Activated B cell treated with CpG ODN at 0.5 μM for 24 hours (primary cell): ENCODE data around the gene FGL2. TPM values are rescaled to one million over a fixed set of nuclear protein-coding genes. Genes with fewer than 3 reads are reported as not detected.
"Not testable (repeated sequence)": the region's sequence is repeated elsewhere in the genome, so short reads cannot be mapped to it uniquely, and the experiment has no call there.

Experiments used
- ATAC-seq: fragments of 200-7000 bp; cut with Tn5 transposase; one replicate; pipeline ENCODE4 v1.10.0; 2021; ENCODE audit warnings: low read depth, mild to moderate bottlenecking, moderate library complexity
- CTCF ChIA-PET: fragments of 350-600 bp; sonication (Branson Sonifier 250); formaldehyde crosslinking; loops from one replicate; lab custom pipeline; 2021; ENCODE audit warnings: antibody characterized with exemption; lab: Charles Lee
- POLR2A ChIA-PET: fragments of 350-600 bp; sonication (Branson Sonifier 250); formaldehyde crosslinking; loops from one replicate; lab custom pipeline; 2021; ENCODE audit warnings: antibody characterized with exemption; lab: Charles Lee
- DNase-seq: peaks from one replicate; pipeline ENCODE4 v3.0.0; 2022
- H3K27ac Mint-ChIP-seq: one replicate; pipeline ENCODE4 v1.8.0; 2020; ENCODE audit warnings: mixed read lengths
- H3K27me3 Mint-ChIP-seq: one replicate; pipeline ENCODE4 v1.8.0; 2021; ENCODE audit warnings: mixed read lengths
- H3K36me3 Mint-ChIP-seq: one replicate; pipeline ENCODE4 v1.8.0; 2021; ENCODE audit warnings: low read depth, mixed read lengths
- H3K4me1 Mint-ChIP-seq: one replicate; pipeline ENCODE4 v1.8.0; 2021; ENCODE audit warnings: mixed read lengths
- H3K4me3 Mint-ChIP-seq: one replicate; pipeline ENCODE4 v1.8.0; 2020; ENCODE audit warnings: mild to moderate bottlenecking, mixed read lengths
- H3K9me3 Mint-ChIP-seq: one replicate; pipeline ENCODE4 v1.8.0; 2020; ENCODE audit warnings: mixed read lengths
- CTCF ChIP-seq: fragments of 200-600 bp; IDR thresholded peaks from one replicate; pipeline ENCODE4 v1.8.0; 2022; ENCODE audit warnings: antibody characterized with exemption, mild to moderate bottlenecking
- intact Hi-C: fragments of 100-400 bp; cut with micrococcal nuclease; formaldehyde crosslinking; loops from one replicate; pipeline ENCODE4 v1.15.1; 2024
- total RNA-seq: library from RNA; stranded (reverse); gene quantifications from 2 replicates; pipeline ENCODE4 v1.2.3, GENCODE V29; 2022

Gene FGL2
- total RNA-seq, 1 donor from 2014 or later, result 5.7 TPM

- DNase-seq (no peak), ATAC-seq (peak; percentile 37)
- Mint-ChIP-seq H3K27ac (peak overlapping the region; percentile 28), H3K27me3 (no peaks in the 10 kb centered on the region), H3K9me3 (no peaks in the 10 kb centered on the region), H3K4me3 (no peak overlapping the region), H3K36me3 (peaks cover 6% of the 10 kb centered on the region), H3K4me1 (peaks cover 12% of the 10 kb centered on the region)
- intact Hi-C loops, result no loop called here
- ChIA-PET POLR2A (no interaction called here), CTCF (interaction anchor here (1.8 to 2.3 kb wide), 2 partner anchors 8 to 93 kb away, joined by 6 to 8 read pairs; no protein-coding TSS in a partner anchor)
- TF ChIP-seq CTCF, result no peak
Observed at GRCh38 chr7:77238703-77239136, 39.1 kb upstream of the FGL2 start.

GRCh38 chr7:77235276-77235675 is 35.7 kb upstream of the FGL2 start:
- CTCF ChIA-PET, result interaction anchor here (1.1 kb wide), 1 partner anchor 12 kb away, joined by 5 read pairs; no protein-coding TSS in a partner anchor
- Mint-ChIP-seq H3K27ac (no peak overlapping the region), H3K4me1 (peaks cover 12% of the 10 kb centered on the region), H3K27me3 (no peaks in the 10 kb centered on the region), H3K4me3 (no peak overlapping the region), H3K9me3 (peaks cover 12% of the 10 kb centered on the region), H3K36me3 (peaks cover 10% of the 10 kb centered on the region)
- no peak for ATAC-seq
- TF ChIP-seq CTCF, result no peak
- POLR2A ChIA-PET, result no interaction called here
- intact Hi-C loops, result no loop called here
- DNase-seq, result no peak

- CTCF ChIA-PET, result interaction anchor here (1.0 kb wide), 1 partner anchor 14 kb away, joined by 3 read pairs; no protein-coding TSS in a partner anchor
- Mint-ChIP-seq H3K27me3 (no peaks in the 10 kb centered on the region), H3K4me1 (no peaks in the 10 kb centered on the region), H3K9me3 (peaks cover 27% of the 10 kb centered on the region), H3K4me3 (no peak overlapping the region), H3K27ac (no peak overlapping the region), H3K36me3 (peaks cover 12% of the 10 kb centered on the region)
- POLR2A ChIA-PET, result no interaction called here
- no peak for ATAC-seq
- no peak for DNase-seq
- no peak for TF ChIP-seq CTCF
- intact Hi-C loops, result no loop called here
Observed at GRCh38 chr7:77232467-77232866, 32.8 kb upstream of the FGL2 start.

GRCh38 chr7:77228795-77229194 is 29.2 kb upstream of the FGL2 start:
- not testable (repeated sequence) for H3K4me3 Mint-ChIP-seq, ATAC-seq
- POLR2A ChIA-PET, result interaction anchor here (0.6 kb wide), 1 partner anchor 27 kb away, joined by 6 read pairs; no protein-coding TSS in a partner anchor

GRCh38 chr7:77226357-77226839 is 26.8 kb upstream of the FGL2 start:
- Mint-ChIP-seq H3K9me3 (peaks cover 23% of the 10 kb centered on the region), H3K27ac (no peak overlapping the region), H3K4me1 (no peaks in the 10 kb centered on the region), H3K27me3 (no peaks in the 10 kb centered on the region), H3K4me3 (no peak overlapping the region), H3K36me3 (peaks cover 9% of the 10 kb centered on the region)
- ChIA-PET CTCF (interaction anchor here (1.2 kb wide), 1 partner anchor 21 kb away, joined by 3 read pairs; no protein-coding TSS in a partner anchor), POLR2A (interaction anchor here (0.6 kb wide), 1 partner anchor 51 kb away, joined by 3 read pairs; no protein-coding TSS in a partner anchor)
- ATAC-seq (no peak), DNase-seq (no peak)
- TF ChIP-seq CTCF, result no peak
- intact Hi-C loops, result no loop called here

More at GRCh38 chr7:77228795-77229194, 29.2 kb upstream of the FGL2 start:
- H3K27me3 Mint-ChIP-seq, intact Hi-C loops, CTCF ChIA-PET, DNase-seq, H3K27ac Mint-ChIP-seq, H3K4me1 Mint-ChIP-seq: not testable (repeated sequence)
- peaks cover 27% of the 10 kb centered on the region for H3K9me3 Mint-ChIP-seq
- peaks cover 10% of the 10 kb centered on the region for H3K36me3 Mint-ChIP-seq
